ENCODE results near the gene TMEFF1.

- no peak for TF ChIP-seq POLR2A (IDR thresholded peaks at IDR 0.05)
- peak; percentile 30 to 54 (median 40) for TF ChIP-seq CTCF (IDR thresholded peaks at IDR 0.05)
Measured at GRCh38 chr9:100601216-100601615, 128.3 kb downstream of the TMEFF1 start.
